Measurements from ENCODE around the gene ARSI. TPM values are rescaled to one million over a fixed set of nuclear protein-coding genes. Genes with fewer than 3 reads are reported as not detected.
A peak's percentile ranks its signal among the peaks of the same experiment; 100 is the strongest.

ARSI gene
- total RNA-seq, 1 donor from 2014 or later, result 0.51 TPM

GRCh38 chr5:150263801-150264621 lies 38.7 kb downstream of the ARSI start:
- peak overlapping the region; percentile 76 for H3K27ac Mint-ChIP-seq (ENCODE audit: unreplicated experiment)
- H3K9me3 Mint-ChIP-seq, result no peaks in the 10 kb centered on the region
- H3K4me3 Mint-ChIP-seq, result no peak overlapping the region
- H3K27me3 Mint-ChIP-seq (ENCODE audit: low read depth), result peaks cover 10% of the 10 kb centered on the region
- TF ChIP-seq CTCF (conservative IDR thresholded peaks at IDR 0.05), result no peak
- no peak for DNase-seq (ENCODE audit: low read depth, low spot score)
- peaks cover 14% of the 10 kb centered on the region for H3K4me1 Mint-ChIP-seq
- no peaks in the 10 kb centered on the region for H3K36me3 Mint-ChIP-seq (ENCODE audit: low read depth)

- H3K27me3 Mint-ChIP-seq (ENCODE audit: low read depth), result peaks cover 10% of the 10 kb centered on the region
- H3K9me3 Mint-ChIP-seq, result no peaks in the 10 kb centered on the region
- H3K4me1 Mint-ChIP-seq, result peaks cover 17% of the 10 kb centered on the region
- no peaks in the 10 kb centered on the region for H3K36me3 Mint-ChIP-seq (ENCODE audit: low read depth)
- H3K27ac Mint-ChIP-seq (ENCODE audit: unreplicated experiment), result peak overlapping the region; percentile 1
- TF ChIP-seq CTCF (conservative IDR thresholded peaks at IDR 0.05), result no peak
- no peak overlapping the region for H3K4me3 Mint-ChIP-seq
- no peak for DNase-seq (ENCODE audit: low read depth, low spot score)
Measured at GRCh38 chr5:150263375-150263775, 39.3 kb downstream of the ARSI start.

- H3K9me3 Mint-ChIP-seq, result no peaks in the 10 kb centered on the region
- H3K27ac Mint-ChIP-seq (ENCODE audit: unreplicated experiment), result no peak overlapping the region
- no peaks in the 10 kb centered on the region for H3K36me3 Mint-ChIP-seq (ENCODE audit: low read depth)
- H3K4me3 Mint-ChIP-seq, result no peak overlapping the region
- H3K4me1 Mint-ChIP-seq, result peaks cover 26% of the 10 kb centered on the region
- H3K27me3 Mint-ChIP-seq (ENCODE audit: low read depth), result peaks cover 10% of the 10 kb centered on the region
- no peak for TF ChIP-seq CTCF (conservative IDR thresholded peaks at IDR 0.05)
- no peak for DNase-seq (ENCODE audit: low read depth, low spot score)
Measured at GRCh38 chr5:150262502-150262901, 40.2 kb downstream of the ARSI start.

GRCh38 chr5:150261231-150261630 lies 41.5 kb downstream of the ARSI start:
- Mint-ChIP-seq H3K4me3 (no peak overlapping the region), H3K36me3 (ENCODE audit: low read depth) (no peaks in the 10 kb centered on the region), H3K27me3 (ENCODE audit: low read depth) (peaks cover 10% of the 10 kb centered on the region), H3K9me3 (no peaks in the 10 kb centered on the region), H3K4me1 (peaks cover 33% of the 10 kb centered on the region), H3K27ac (ENCODE audit: unreplicated experiment) (no peak overlapping the region)
- no peak for DNase-seq (ENCODE audit: low read depth, low spot score)
- no peak for TF ChIP-seq CTCF (conservative IDR thresholded peaks at IDR 0.05)

GRCh38 chr5:150258130-150258529 lies 44.6 kb downstream of the ARSI start:
- DNase-seq (ENCODE audit: low read depth, low spot score), result no peak

More at GRCh38 chr5:150258130-150258529, 44.6 kb downstream of the ARSI start:
- H3K27me3 Mint-ChIP-seq (ENCODE audit: low read depth), result peaks cover 13% of the 10 kb centered on the region
- TF ChIP-seq CTCF (conservative IDR thresholded peaks at IDR 0.05), result no peak
- no peaks in the 10 kb centered on the region for H3K9me3 Mint-ChIP-seq
- H3K4me1 Mint-ChIP-seq, result peaks cover 49% of the 10 kb centered on the region
- no peak overlapping the region for H3K4me3 Mint-ChIP-seq
- H3K27ac Mint-ChIP-seq (ENCODE audit: unreplicated experiment), result peak overlapping the region; percentile 75
- H3K36me3 Mint-ChIP-seq (ENCODE audit: low read depth), result no peaks in the 10 kb centered on the region
